ENCODE results near the gene RTCA.
"Not testable (repeated sequence)": the region's sequence is repeated elsewhere in the genome, so short reads cannot be mapped to it uniquely, and the experiment has no call there.

RTCA gene

GRCh38 chr1:100265931-100266740 is at the start of gene RTCA:
RTCA (plus strand) TSS chr1:100266216; CDS start chr1:100266376, 160 bp downstream.
- peak; percentile 88 to 95 (median 92) for DNase-seq (ENCODE audit: low read depth in 2 of 3, low spot score in 1 of 3)

- DNase-seq (ENCODE audit: low read depth in 2 of 3, low spot score in 1 of 3), result no peak
These were observed 48.2 kb upstream of the RTCA start for GRCh38 chr1:100217834-100218233.

- no peak for DNase-seq (ENCODE audit: low read depth in 2 of 3, low spot score in 1 of 3)
These were observed 46.6 kb upstream of the RTCA start for GRCh38 chr1:100219457-100219856.

- DNase-seq (ENCODE audit: low read depth in 2 of 3, low spot score in 1 of 3), result no peak
These were observed 46.1 kb upstream of the RTCA start for GRCh38 chr1:100219883-100220282.

GRCh38 chr1:100222428-100222827 is 43.6 kb upstream of the RTCA start:
- no peak for DNase-seq (ENCODE audit: low read depth in 2 of 3, low spot score in 1 of 3)

- DNase-seq (ENCODE audit: low read depth in 2 of 3, low spot score in 1 of 3), result no peak
These were observed 36.2 kb upstream of the RTCA start for GRCh38 chr1:100229681-100230443.

GRCh38 chr1:100230765-100231164 is 35.3 kb upstream of the RTCA start:
- no peak for DNase-seq (ENCODE audit: low read depth in 2 of 3, low spot score in 1 of 3)

GRCh38 chr1:100231721-100232120 is 34.3 kb upstream of the RTCA start:
- DNase-seq (ENCODE audit: low read depth in 2 of 3, low spot score in 1 of 3), result no peak

GRCh38 chr1:100232156-100232555 is 33.9 kb upstream of the RTCA start:
- DNase-seq (ENCODE audit: low read depth in 2 of 3, low spot score in 1 of 3), result no peak

- not testable (repeated sequence) for DNase-seq (ENCODE audit: low read depth in 2 of 3, low spot score in 1 of 3)
These were observed 32.5 kb upstream of the RTCA start for GRCh38 chr1:100233566-100233965.

- no peak for DNase-seq (ENCODE audit: low read depth in 2 of 3, low spot score in 1 of 3)
These were observed 31.6 kb upstream of the RTCA start for GRCh38 chr1:100234432-100234831.

- no peak for DNase-seq (ENCODE audit: low read depth in 2 of 3, low spot score in 1 of 3)
These were observed 28.9 kb upstream of the RTCA start for GRCh38 chr1:100237091-100237490.

GRCh38 chr1:100239961-100240360 is 26.1 kb upstream of the RTCA start:
- DNase-seq (ENCODE audit: low read depth in 2 of 3, low spot score in 1 of 3), result no peak

GRCh38 chr1:100240631-100241030 is 25.4 kb upstream of the RTCA start:
- no peak for DNase-seq (ENCODE audit: low read depth in 2 of 3, low spot score in 1 of 3)

GRCh38 chr1:100246738-100247137 is 19.3 kb upstream of the RTCA start:
- no peak for DNase-seq (ENCODE audit: low read depth in 2 of 3, low spot score in 1 of 3)

- no peak for DNase-seq (ENCODE audit: low read depth in 2 of 3, low spot score in 1 of 3)
These were observed 16.9 kb upstream of the RTCA start for GRCh38 chr1:100249155-100249536.

- DNase-seq (ENCODE audit: low read depth in 2 of 3, low spot score in 1 of 3), result peak; percentile 88 to 91 (median 89)
These were observed 16.3 kb upstream of the RTCA start, which contains the start of gene DBT for GRCh38 chr1:100249537-100250257. DBT (minus strand) TSS chr1:100249834; CDS start chr1:100249820, 14 bp downstream.

- DNase-seq (ENCODE audit: low read depth in 2 of 3, low spot score in 1 of 3), result no peak
These were observed 15.8 kb upstream of the RTCA start for GRCh38 chr1:100250264-100250663.

- DNase-seq (ENCODE audit: low read depth in 2 of 3, low spot score in 1 of 3), result no peak
These were observed 15.2 kb upstream of the RTCA start for GRCh38 chr1:100250807-100251206.

- DNase-seq (ENCODE audit: low read depth in 2 of 3, low spot score in 1 of 3), result no peak
These were observed 13.1 kb upstream of the RTCA start for GRCh38 chr1:100252901-100253300.

GRCh38 chr1:100253552-100253951 is 12.5 kb upstream of the RTCA start:
- no peak for DNase-seq (ENCODE audit: low read depth in 2 of 3, low spot score in 1 of 3)

- DNase-seq (ENCODE audit: low read depth in 2 of 3, low spot score in 1 of 3), result not testable (repeated sequence)
These were observed 9.7 kb upstream of the RTCA start for GRCh38 chr1:100256273-100256672.
